PC-3 (cell line): Measurements from ENCODE around the gene PHTF2. TPM values are rescaled to one million over a fixed set of nuclear protein-coding genes. Genes with fewer than 3 reads are reported as not detected.

ENCODE experiments used
- ATAC-seq: fragments of 200-7000 bp; cut with Tn5 transposase; 2 replicates; pipeline ENCODE4 v1.9.1; 2020; ENCODE audit warnings: mild to moderate bottlenecking, moderate library complexity
- BruUV-seq: library from RNA; stranded (reverse); fragments of 400-500 nt; replicated peaks from 2 replicates; lab custom pipeline; 2021; lab: Mats Ljungman, UMichigan
- CTCF ChIA-PET: fragments of 300-600 bp; sonication (Branson Sonifier 250); formaldehyde crosslinking; loops from one replicate; lab custom pipeline; 2022; ENCODE audit warnings: antibody characterized with exemption; lab: Charles Lee
- POLR2A ChIA-PET: fragments of 300-600 bp; sonication (Branson Sonifier 250); formaldehyde crosslinking; loops from one replicate; lab custom pipeline; 2022; ENCODE audit warnings: antibody characterized with exemption; ENCODE audit not compliant: unreplicated experiment; lab: Charles Lee
- DNase-seq: peaks from one replicate; pipeline ENCODE4 v3.0.0-alpha.2; 2015
- H2AFZ ChIP-seq: fragments of 300-600 bp; sonication (generic); 2 replicates; pipeline ENCODE4 v1.6.0; 2016; ENCODE audit warnings: antibody characterized with exemption, low read length
- H3F3A ChIP-seq: fragments of 300-600 bp; sonication (generic); one replicate; pipeline ENCODE4 v1.6.0; 2017; ENCODE audit warnings: antibody characterized with exemption, low read length, control low read depth, mild to moderate bottlenecking; ENCODE audit not compliant: unreplicated experiment
- H3K27ac ChIP-seq: fragments of 300-600 bp; sonication (generic); 2 replicates; pipeline ENCODE4 v1.5.1; 2016; ENCODE audit warnings: mild to moderate bottlenecking, low read length
- H3K27me3 ChIP-seq: fragments of 300-600 bp; sonication (generic); 2 replicates; pipeline ENCODE4 v1.6.1; 2016; ENCODE audit warnings: low read length, mixed read lengths
- H3K36me3 ChIP-seq: fragments of 300-600 bp; sonication (generic); 2 replicates; pipeline ENCODE4 v1.6.1; 2016; ENCODE audit warnings: low read depth, mixed run types, low read length, mixed read lengths
- H3K4me1 ChIP-seq: fragments of 300-600 bp; sonication (generic); 2 replicates; pipeline ENCODE4 v1.5.1; 2016; ENCODE audit warnings: low read length; ENCODE audit not compliant: insufficient read depth
- H3K4me2 ChIP-seq: fragments of 300-600 bp; sonication (generic); 2 replicates; pipeline ENCODE4 v1.6.0; 2016; ENCODE audit warnings: low read length
- H3K4me3 ChIP-seq: fragments of 300-600 bp; sonication (generic); 2 replicates; pipeline ENCODE4 v1.5.1; 2016; ENCODE audit warnings: mild to moderate bottlenecking, low read length, mixed read lengths
- H3K79me2 ChIP-seq: fragments of 300-600 bp; sonication (generic); 2 replicates; pipeline ENCODE4 v1.6.1; 2017; ENCODE audit warnings: low read length, mixed read lengths
- H3K9ac ChIP-seq: fragments of 300-600 bp; sonication (generic); 2 replicates; pipeline ENCODE4 v1.6.0; 2016; ENCODE audit warnings: mild to moderate bottlenecking, low read length
- H3K9me2 ChIP-seq: fragments of 300-600 bp; sonication (generic); replicated peaks from 2 replicates; pipeline ENCODE4 v1.6.1; 2016; ENCODE audit warnings: mixed run types, low read length, mixed read lengths
- H3K9me3 ChIP-seq: fragments of 300-600 bp; sonication (generic); 2 replicates; pipeline ENCODE4 v1.6.1; 2016; ENCODE audit warnings: low read length, mixed read lengths
- H4K20me1 ChIP-seq: fragments of 300-600 bp; sonication (generic); 2 replicates; pipeline ENCODE4 v1.6.1; 2016; ENCODE audit warnings: low read length, mixed read lengths
- EZH2 ChIP-seq: fragments of 300-600 bp; sonication (generic); IDR thresholded peaks from one replicate; pipeline ENCODE4 v1.6.1; 2017; ENCODE audit warnings: antibody characterized with exemption, mild to moderate bottlenecking, low read length; ENCODE audit not compliant: unreplicated experiment
- EZH2phosphoT487 ChIP-seq: fragments of 300-600 bp; sonication (generic); IDR thresholded peaks from 2 replicates; pipeline ENCODE4 v1.6.1; 2018; ENCODE audit warnings: mild to moderate bottlenecking, antibody characterized with exemption, low read length, borderline replicate concordance
- intact Hi-C: fragments of 100-400 bp; cut with micrococcal nuclease; formaldehyde crosslinking; loops from 2 replicates; pipeline ENCODE4 v1.9.0; 2023
- total RNA-seq: library from RNA; depleted of rRNA; stranded (reverse); fragments of >200 nt; gene quantifications from 2 replicates; pipeline ENCODE4 v1.2.3, GENCODE V29; 2014
- TF ChIP-seq, protein P1 (sequence below): fragments of 300-600 bp; sonication (generic); conservative IDR thresholded peaks from 2 replicates; pipeline ENCODE4 v1.5.1; 2017; ENCODE audit warnings: antibody characterized with exemption, low read depth, mild to moderate bottlenecking, low read length

The PHTF2 gene
- total RNA-seq, 1 experiment from 2014 or later: 20.4 TPM

DNA sequence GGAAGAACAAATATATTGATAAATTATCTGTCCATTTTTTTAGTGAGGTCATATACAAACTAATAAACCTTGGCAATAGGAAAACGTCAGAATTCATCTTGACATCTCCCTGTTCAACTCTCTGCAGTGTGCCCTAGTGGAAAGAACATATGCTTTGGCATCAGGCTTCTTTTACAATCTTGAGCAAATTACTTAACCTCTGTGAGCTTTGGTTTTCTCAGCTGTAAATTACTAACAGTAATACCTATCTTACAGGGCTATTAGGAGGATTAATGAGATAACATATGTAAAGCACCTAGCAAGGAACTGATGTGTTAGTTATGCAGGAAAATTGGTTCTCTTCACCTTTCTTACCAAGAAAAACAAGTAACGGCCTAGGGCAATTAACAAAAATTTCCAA, 161.8 kb downstream of the PHTF2 start:
- intact Hi-C loops: no loop called here
- H3K36me3 ChIP-seq: no peaks in the 10 kb centered on the region
- H3K9me2 ChIP-seq: no peaks in the 10 kb centered on the region
- no peaks in the 10 kb centered on the region for H4K20me1 ChIP-seq
- no peak overlapping the region for H2AFZ ChIP-seq
- no peak overlapping the region for H3K4me2 ChIP-seq
- no peaks in the 10 kb centered on the region for H3K27me3 ChIP-seq
- H3K4me1 ChIP-seq: no peaks in the 10 kb centered on the region
- no peak overlapping the region for H3K27ac ChIP-seq
- BruUV-seq: no TSS peak
- no peaks in the 10 kb centered on the region for H3F3A ChIP-seq
- TF ChIP-seq EZH2phosphoT487: no peak
- TF ChIP-seq EZH2: no peak
- TF ChIP-seq, protein P1, sequence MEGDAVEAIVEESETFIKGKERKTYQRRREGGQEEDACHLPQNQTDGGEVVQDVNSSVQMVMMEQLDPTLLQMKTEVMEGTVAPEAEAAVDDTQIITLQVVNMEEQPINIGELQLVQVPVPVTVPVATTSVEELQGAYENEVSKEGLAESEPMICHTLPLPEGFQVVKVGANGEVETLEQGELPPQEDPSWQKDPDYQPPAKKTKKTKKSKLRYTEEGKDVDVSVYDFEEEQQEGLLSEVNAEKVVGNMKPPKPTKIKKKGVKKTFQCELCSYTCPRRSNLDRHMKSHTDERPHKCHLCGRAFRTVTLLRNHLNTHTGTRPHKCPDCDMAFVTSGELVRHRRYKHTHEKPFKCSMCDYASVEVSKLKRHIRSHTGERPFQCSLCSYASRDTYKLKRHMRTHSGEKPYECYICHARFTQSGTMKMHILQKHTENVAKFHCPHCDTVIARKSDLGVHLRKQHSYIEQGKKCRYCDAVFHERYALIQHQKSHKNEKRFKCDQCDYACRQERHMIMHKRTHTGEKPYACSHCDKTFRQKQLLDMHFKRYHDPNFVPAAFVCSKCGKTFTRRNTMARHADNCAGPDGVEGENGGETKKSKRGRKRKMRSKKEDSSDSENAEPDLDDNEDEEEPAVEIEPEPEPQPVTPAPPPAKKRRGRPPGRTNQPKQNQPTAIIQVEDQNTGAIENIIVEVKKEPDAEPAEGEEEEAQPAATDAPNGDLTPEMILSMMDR: no peak
- H3K9ac ChIP-seq: no peak overlapping the region
- CTCF ChIA-PET: no interaction called here
- H3K4me3 ChIP-seq: no peak overlapping the region
- ATAC-seq (no peak), DNase-seq (no peak)
- H3K9me3 ChIP-seq: no peaks in the 10 kb centered on the region
- no peaks in the 10 kb centered on the region for H3K79me2 ChIP-seq
- POLR2A ChIA-PET: no interaction called here

DNA sequence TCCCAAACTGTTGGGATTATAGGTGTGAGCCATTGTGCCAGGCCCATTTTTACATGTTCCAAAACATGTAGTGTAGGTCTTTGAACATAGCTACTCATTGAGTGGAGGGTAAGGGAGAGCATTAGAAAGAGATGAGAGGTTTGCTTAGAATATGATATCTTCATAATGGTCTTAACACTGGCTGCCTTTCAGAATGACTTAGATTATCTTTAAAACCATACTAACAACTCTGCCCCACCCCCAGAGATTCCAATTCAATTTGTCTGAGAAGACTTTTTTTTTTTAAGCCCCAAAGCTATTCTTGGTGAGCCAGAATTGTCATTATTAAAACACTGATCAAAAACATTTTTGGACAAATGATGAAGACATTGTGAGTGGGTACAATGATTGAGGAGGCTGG, 168.9 kb downstream of the PHTF2 start:
- Histone ChIP-seq H3K4me1 (no peaks in the 10 kb centered on the region), H4K20me1 (no peaks in the 10 kb centered on the region), H3K27ac (no peak overlapping the region), H3K9me3 (no peaks in the 10 kb centered on the region), H3K27me3 (no peaks in the 10 kb centered on the region), H3K9ac (no peak overlapping the region), H3K4me3 (no peak overlapping the region), H3F3A (no peaks in the 10 kb centered on the region), H3K4me2 (no peak overlapping the region), H2AFZ (no peak overlapping the region), H3K36me3 (no peaks in the 10 kb centered on the region), H3K79me2 (no peaks in the 10 kb centered on the region), H3K9me2 (no peaks in the 10 kb centered on the region)
- intact Hi-C loops: no loop called here
- ChIA-PET POLR2A (no interaction called here), CTCF (no interaction called here)
- no TSS peak for BruUV-seq
- DNase-seq (no peak), ATAC-seq (no peak)
- TF ChIP-seq EZH2phosphoT487 (no peak), EZH2 (no peak)
- TF ChIP-seq, protein P1: no peak

DNA sequence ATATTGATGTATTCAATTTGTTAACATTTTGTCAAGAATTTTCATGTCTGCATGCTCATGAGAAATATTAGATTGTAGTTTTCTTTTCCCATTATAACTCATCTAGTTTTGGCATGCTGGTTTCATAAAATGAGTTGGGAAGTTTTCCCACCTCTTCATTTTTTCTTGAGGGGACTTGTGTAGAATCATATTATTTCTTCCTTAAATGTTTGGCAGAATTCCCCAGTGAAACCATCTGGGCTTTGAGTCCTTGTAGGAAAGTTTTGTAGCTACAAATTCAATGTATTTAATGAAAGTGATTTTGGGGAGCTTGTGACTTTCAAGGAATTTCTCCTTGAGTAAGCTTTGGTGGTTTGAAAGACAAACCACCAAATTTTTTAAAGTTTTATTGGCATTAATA, 173.2 kb downstream of the PHTF2 start:
- intact Hi-C loops: no loop called here
- Histone ChIP-seq H3K4me3 (no peak overlapping the region), H3K4me1 (no peaks in the 10 kb centered on the region), H3K9me2 (no peaks in the 10 kb centered on the region), H4K20me1 (no peaks in the 10 kb centered on the region), H3K4me2 (no peak overlapping the region), H3K9me3 (no peaks in the 10 kb centered on the region), H3K36me3 (no peaks in the 10 kb centered on the region), H3K79me2 (no peaks in the 10 kb centered on the region), H2AFZ (no peak overlapping the region), H3K9ac (no peak overlapping the region), H3K27ac (no peak overlapping the region), H3F3A (no peaks in the 10 kb centered on the region), H3K27me3 (no peaks in the 10 kb centered on the region)
- TF ChIP-seq EZH2phosphoT487 (no peak), EZH2 (no peak)
- TF ChIP-seq, protein P1: no peak
- POLR2A ChIA-PET: no interaction called here
- no peak for ATAC-seq
- DNase-seq: no peak
- CTCF ChIA-PET: no interaction called here
- BruUV-seq: no TSS peak
